Measurements from ENCODE around the gene NDRG2. TPM values are rescaled to one million over a fixed set of nuclear protein-coding genes. Genes with fewer than 3 reads are reported as not detected.

The NDRG2 gene
- total and polyA plus RNA-seq, 9 of the 15 experiments (the other 6 are each of a cell fraction or from before 2014, with no cell fraction given): 10.1 to 105 (median 41.0) TPM

DNA sequence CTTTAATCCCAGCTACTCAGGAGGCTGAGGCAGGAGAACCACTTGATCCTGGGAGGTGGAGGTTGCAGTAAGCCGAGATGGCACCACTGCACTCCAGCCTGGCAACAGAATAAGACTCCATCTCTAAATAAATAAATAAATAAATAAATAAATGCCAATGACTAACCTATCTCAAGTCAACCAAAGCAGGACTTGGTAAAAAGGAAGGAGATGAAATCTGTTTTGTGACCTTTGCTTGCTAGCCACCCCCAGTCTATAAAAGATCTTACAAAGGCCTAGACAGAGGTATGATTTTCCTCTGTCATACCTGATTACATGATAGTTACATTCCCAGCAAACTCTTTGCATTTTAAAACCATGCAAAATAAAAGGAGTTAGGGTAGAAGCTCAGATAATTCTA, 48.6 kb downstream of the NDRG2 start:
- Histone ChIP-seq H3K4me2 (ENCODE audit: insufficient read depth, low read length) (no peak overlapping the region), H3K4me1 (replicated peaks in 1 of 2; ENCODE audit: control insufficient read depth in 2 of 2, insufficient read depth in 2 of 2, low read length in 2 of 2) (peaks cover 0 to 3% of the 10 kb centered on the region in 2 experiments; a peak in 3 of 5 replicates), H2AFZ (ENCODE audit: low read depth, low read length) (no peak overlapping the region), H3K9ac (ENCODE audit: insufficient read depth in 1 of 2, low read depth in 2 of 2, low read length in 2 of 2) (no peak overlapping the region), H4K20me1 (replicated peaks; ENCODE audit: control insufficient read depth, insufficient read depth, low read length) (no peaks in the 10 kb centered on the region), H3K79me2 (ENCODE audit: control insufficient read depth, insufficient read depth, low read length) (no peaks in the 10 kb centered on the region), H3K4me3 (no peak overlapping the region), H3K27me3 (ENCODE audit: control insufficient read depth in 2 of 2, insufficient read depth in 2 of 2, low read length in 2 of 2) (no peaks in the 10 kb centered on the region; a peak in 1 of 5 replicates), H3K9me1 (ENCODE audit: control insufficient read depth, insufficient read depth, low read length) (no peaks in the 10 kb centered on the region), H3K27ac (ENCODE audit: extremely low read depth, low read depth, low read length) (no peak overlapping the region), H3K36me3 (ENCODE audit: control insufficient read depth, insufficient read depth, low read length) (no peaks in the 10 kb centered on the region), H3K9me3 (replicated peaks; ENCODE audit: control insufficient read depth, insufficient read depth, low read depth, low read length) (no peaks in the 10 kb centered on the region)
- CTCF ChIA-PET (ENCODE audit: low intra/inter-chr PET ratio): no interaction called here
- 25% methylated on average over 1 of the region's 1 CpG for WGBS (ENCODE audit: insufficient coverage, low coverage, missing lambda C conversion rate)
- in situ Hi-C loops (cut with MboI) (no loop called here), intact Hi-C loops (cut with micrococcal nuclease) (no loop called here)
- TF ChIP-seq ADNP (tag; IDR thresholded peaks at IDR 0.05) (no peak), NCOA4 (IDR thresholded peaks at IDR 0.05; ENCODE audit: partially characterized antibody) (no peak), HOXB6 (CRISPR knock-in tag; IDR thresholded peaks at IDR 0.05; ENCODE audit: borderline replicate concordance) (no peak), DIDO1 (tag; IDR thresholded peaks at IDR 0.05; ENCODE audit: low read depth) (no peak), ZNF212 (CRISPR knock-in tag; IDR thresholded peaks at IDR 0.05) (no peak)
- no peak for DNase-seq (ENCODE audit: extremely low read depth in 1 of 4, low spot score in 3 of 4)
- no peak for FAIRE-seq
- POLR2A ChIA-PET: no interaction called here
- ATAC-seq: no peak
- BruUV-seq (replicated peaks): no TSS peak

DNA sequence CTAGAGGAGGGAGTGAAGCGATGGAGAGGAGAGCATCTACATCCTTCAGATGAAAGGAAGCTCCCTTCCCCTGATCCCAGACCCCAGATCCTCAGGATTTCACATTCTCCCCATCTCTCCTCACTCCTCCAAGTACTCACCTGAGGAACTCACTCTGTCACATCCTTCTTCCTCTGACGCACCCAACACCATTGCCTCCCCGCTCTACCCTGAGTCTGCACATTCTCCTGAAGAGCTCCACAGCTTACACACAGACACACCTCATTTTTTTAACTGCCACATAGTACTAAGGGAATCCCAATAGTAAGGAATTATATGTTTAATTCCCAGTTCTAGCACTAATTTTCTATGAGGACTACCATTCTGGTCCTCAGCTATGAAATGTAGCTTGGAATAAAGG, 51.4 kb downstream of the NDRG2 start:
- no TSS peak for BruUV-seq (replicated peaks)
- Histone ChIP-seq H3K27me3 (ENCODE audit: control insufficient read depth in 2 of 2, insufficient read depth in 2 of 2, low read length in 2 of 2) (no peaks in the 10 kb centered on the region; a peak in 2 of 5 replicates), H3K9me1 (ENCODE audit: control insufficient read depth, insufficient read depth, low read length) (no peaks in the 10 kb centered on the region), H2AFZ (ENCODE audit: low read depth, low read length) (no peak overlapping the region), H3K4me1 (replicated peaks in 1 of 2; ENCODE audit: control insufficient read depth in 2 of 2, insufficient read depth in 2 of 2, low read length in 2 of 2) (peaks cover 0 to 10% of the 10 kb centered on the region in 2 experiments; a peak in 3 of 5 replicates), H3K9me3 (replicated peaks; ENCODE audit: control insufficient read depth, insufficient read depth, low read depth, low read length) (no peaks in the 10 kb centered on the region), H3K27ac (ENCODE audit: extremely low read depth, low read depth, low read length) (no peak overlapping the region), H3K9ac (ENCODE audit: insufficient read depth in 1 of 2, low read depth in 2 of 2, low read length in 2 of 2) (no peak overlapping the region), H3K4me3 (no peak overlapping the region), H4K20me1 (replicated peaks; ENCODE audit: control insufficient read depth, insufficient read depth, low read length) (no peaks in the 10 kb centered on the region), H3K36me3 (ENCODE audit: control insufficient read depth, insufficient read depth, low read length) (no peaks in the 10 kb centered on the region), H3K4me2 (ENCODE audit: insufficient read depth, low read length) (no peak overlapping the region), H3K79me2 (ENCODE audit: control insufficient read depth, insufficient read depth, low read length) (no peaks in the 10 kb centered on the region)
- POLR2A ChIA-PET: interaction anchor here (1.3 to 1.8 kb wide), 2 partner anchors 10 to 63 kb away, joined by 4 read pairs; no protein-coding TSS in a partner anchor
- DNase-seq (ENCODE audit: extremely low read depth in 1 of 4, low spot score in 3 of 4) (no peak), ATAC-seq (no peak), FAIRE-seq (no peak)
- WGBS (ENCODE audit: insufficient coverage, low coverage, missing lambda C conversion rate): 76% methylated on average over 2 of the region's 3 CpGs
- CTCF ChIA-PET (ENCODE audit: low intra/inter-chr PET ratio): no interaction called here
- intact Hi-C loops (cut with micrococcal nuclease) (loop anchor here (5.0 kb wide), 1 partner anchor 101 kb away; no protein-coding TSS in a partner anchor), in situ Hi-C loops (cut with MboI) (loop anchor here (25.0 kb wide), 1 partner anchor 261 kb away; no protein-coding TSS in a partner anchor)
- no peak for TF ChIP-seq SMARCC2 (IDR thresholded peaks at IDR 0.05; ENCODE audit: low read depth)
- TF ChIP-seq ZNF444 (CRISPR knock-in tag; IDR thresholded peaks at IDR 0.05): no peak
- no peak for TF ChIP-seq ZNF75A (CRISPR knock-in tag; IDR thresholded peaks at IDR 0.05)
- no peak for TF ChIP-seq HDGF (IDR thresholded peaks at IDR 0.05)
- no peak for TF ChIP-seq DMBX1 (CRISPR knock-in tag; IDR thresholded peaks at IDR 0.05; ENCODE audit: borderline replicate concordance)
- TF ChIP-seq EHMT2 (IDR thresholded peaks at IDR 0.05): no peak
- TF ChIP-seq ZNF133 (CRISPR knock-in tag; IDR thresholded peaks at IDR 0.05): no peak
- TF ChIP-seq, protein P1, sequence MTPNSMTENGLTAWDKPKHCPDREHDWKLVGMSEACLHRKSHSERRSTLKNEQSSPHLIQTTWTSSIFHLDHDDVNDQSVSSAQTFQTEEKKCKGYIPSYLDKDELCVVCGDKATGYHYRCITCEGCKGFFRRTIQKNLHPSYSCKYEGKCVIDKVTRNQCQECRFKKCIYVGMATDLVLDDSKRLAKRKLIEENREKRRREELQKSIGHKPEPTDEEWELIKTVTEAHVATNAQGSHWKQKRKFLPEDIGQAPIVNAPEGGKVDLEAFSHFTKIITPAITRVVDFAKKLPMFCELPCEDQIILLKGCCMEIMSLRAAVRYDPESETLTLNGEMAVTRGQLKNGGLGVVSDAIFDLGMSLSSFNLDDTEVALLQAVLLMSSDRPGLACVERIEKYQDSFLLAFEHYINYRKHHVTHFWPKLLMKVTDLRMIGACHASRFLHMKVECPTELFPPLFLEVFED (CRISPR knock-in tag; conservative IDR thresholded peaks at IDR 0.05): no peak
- no peak for TF ChIP-seq GATAD2A (IDR thresholded peaks at IDR 0.05)
- TF ChIP-seq ZNF124 (CRISPR knock-in tag; IDR thresholded peaks at IDR 0.05): no peak
- no peak for TF ChIP-seq EP300 (IDR thresholded peaks at IDR 0.05; ENCODE audit: low read length)
- no peak for TF ChIP-seq HMG20B (CRISPR knock-in tag; IDR thresholded peaks at IDR 0.05)

Measured in K562 (cell line).